ENCODE results near the gene DNAH5. TPM values are rescaled to one million over a fixed set of nuclear protein-coding genes. Genes with fewer than 3 reads are reported as not detected.

Gene DNAH5
- 1.2 and 1.7 TPM in 2 replicates for total RNA-seq

- no peak for DNase-seq (ENCODE audit: low read depth)
- TF ChIP-seq CTCF (conservative IDR thresholded peaks at IDR 0.05; ENCODE audit: low read depth, low read length): no peak
- H3K4me3 ChIP-seq (ENCODE audit: low read depth, low read length): no peak within 1 kb of the TSS
Observed at GRCh38 chr5:13944560-13945199, at the start of gene DNAH5. Gene DNAH5, minus strand, starts transcription at chr5:13944688. Its CDS starts 250 bp downstream, at chr5:13944438.

- no peak for TF ChIP-seq CTCF (conservative IDR thresholded peaks at IDR 0.05; ENCODE audit: low read depth, low read length)
- DNase-seq (ENCODE audit: low read depth): no peak
- H3K4me3 ChIP-seq (ENCODE audit: low read depth, low read length): no peak overlapping the region
Observed at GRCh38 chr5:13993926-13994325, 49.4 kb upstream of the DNAH5 start.

- DNase-seq (ENCODE audit: low read depth): no peak
- TF ChIP-seq CTCF (conservative IDR thresholded peaks at IDR 0.05; ENCODE audit: low read depth, low read length): no peak
- no peak overlapping the region for H3K4me3 ChIP-seq (ENCODE audit: low read depth, low read length)
Observed at GRCh38 chr5:13992795-13993194, 48.3 kb upstream of the DNAH5 start.

- DNase-seq (ENCODE audit: low read depth): no peak
- TF ChIP-seq CTCF (conservative IDR thresholded peaks at IDR 0.05; ENCODE audit: low read depth, low read length): no peak
- H3K4me3 ChIP-seq (ENCODE audit: low read depth, low read length): no peak overlapping the region
Observed at GRCh38 chr5:13991365-13991764, 46.9 kb upstream of the DNAH5 start.

GRCh38 chr5:13990896-13991295 lies 46.4 kb upstream of the DNAH5 start:
- DNase-seq (ENCODE audit: low read depth): no peak
- TF ChIP-seq CTCF (conservative IDR thresholded peaks at IDR 0.05; ENCODE audit: low read depth, low read length): no peak
- H3K4me3 ChIP-seq (ENCODE audit: low read depth, low read length): no peak overlapping the region

- H3K4me3 ChIP-seq (ENCODE audit: low read depth, low read length): no peak overlapping the region
- no peak for DNase-seq (ENCODE audit: low read depth)
- TF ChIP-seq CTCF (conservative IDR thresholded peaks at IDR 0.05; ENCODE audit: low read depth, low read length): no peak
Observed at GRCh38 chr5:13989832-13990231, 45.3 kb upstream of the DNAH5 start.

GRCh38 chr5:13987843-13988464 lies 43.5 kb upstream of the DNAH5 start:
- no peak overlapping the region for H3K4me3 ChIP-seq (ENCODE audit: low read depth, low read length)
- peak; percentile 91 for TF ChIP-seq CTCF (conservative IDR thresholded peaks at IDR 0.05; ENCODE audit: low read depth, low read length)
- DNase-seq (ENCODE audit: low read depth): no peak
